OCI-LY1 (cell line): ENCODE results near the gene DPH6.

Source experiments
- EZH2 ChIP-seq: fragments of 200-600 bp; sonication (generic), shearing (Covaris generic); IDR thresholded peaks from 2 replicates; pipeline ENCODE4 v1.8.0; 2017; ENCODE audit warnings: borderline replicate concordance, mixed run types, mild to moderate bottlenecking, antibody characterized with exemption, low read length, moderate library complexity, mixed read lengths
- TF ChIP-seq, protein P1 (sequence below): fragments of 200-600 bp; sonication (generic), shearing (Covaris generic); IDR thresholded peaks from 2 replicates; pipeline ENCODE4 v1.5.1; 2017; ENCODE audit warnings: mild to moderate bottlenecking, antibody characterized with exemption, low read length, moderate library complexity, mixed read lengths

DNA sequence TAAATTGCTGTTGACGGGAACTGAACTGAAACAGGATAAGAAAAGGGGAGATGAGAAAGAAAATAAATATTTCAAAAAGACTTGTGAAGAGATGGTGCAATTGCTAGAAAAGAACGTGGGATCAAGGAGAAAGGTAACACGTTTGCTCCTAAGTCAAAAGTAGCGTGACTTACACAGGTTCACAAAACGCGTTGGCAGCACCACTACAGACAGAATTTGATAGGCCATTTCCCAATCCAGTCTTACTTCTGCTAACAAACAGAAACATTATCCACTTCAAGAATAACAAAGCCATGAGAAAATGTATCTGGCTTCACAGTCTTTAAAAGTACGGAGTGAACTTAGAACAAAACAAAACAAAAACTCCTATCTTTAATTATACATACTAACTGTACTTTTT is 75.5 kb downstream of the DPH6 start:
- TF ChIP-seq, protein P1, sequence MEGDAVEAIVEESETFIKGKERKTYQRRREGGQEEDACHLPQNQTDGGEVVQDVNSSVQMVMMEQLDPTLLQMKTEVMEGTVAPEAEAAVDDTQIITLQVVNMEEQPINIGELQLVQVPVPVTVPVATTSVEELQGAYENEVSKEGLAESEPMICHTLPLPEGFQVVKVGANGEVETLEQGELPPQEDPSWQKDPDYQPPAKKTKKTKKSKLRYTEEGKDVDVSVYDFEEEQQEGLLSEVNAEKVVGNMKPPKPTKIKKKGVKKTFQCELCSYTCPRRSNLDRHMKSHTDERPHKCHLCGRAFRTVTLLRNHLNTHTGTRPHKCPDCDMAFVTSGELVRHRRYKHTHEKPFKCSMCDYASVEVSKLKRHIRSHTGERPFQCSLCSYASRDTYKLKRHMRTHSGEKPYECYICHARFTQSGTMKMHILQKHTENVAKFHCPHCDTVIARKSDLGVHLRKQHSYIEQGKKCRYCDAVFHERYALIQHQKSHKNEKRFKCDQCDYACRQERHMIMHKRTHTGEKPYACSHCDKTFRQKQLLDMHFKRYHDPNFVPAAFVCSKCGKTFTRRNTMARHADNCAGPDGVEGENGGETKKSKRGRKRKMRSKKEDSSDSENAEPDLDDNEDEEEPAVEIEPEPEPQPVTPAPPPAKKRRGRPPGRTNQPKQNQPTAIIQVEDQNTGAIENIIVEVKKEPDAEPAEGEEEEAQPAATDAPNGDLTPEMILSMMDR, result no peak
- TF ChIP-seq EZH2, result no peak
